22Rv1 (cell line): ENCODE results near the gene PPM1H.

Experiments
- ZFX ChIP-seq: fragments of 450-650 bp; IDR thresholded peaks from 2 replicates; pipeline ENCODE4 v1.6.1; 2017; ENCODE audit warnings: antibody characterized with exemption, borderline replicate concordance
- TF ChIP-seq, protein P1 (sequence below): fragments of 450-650 bp; IDR thresholded peaks from 2 replicates; pipeline ENCODE4 v1.5.1; 2017; ENCODE audit warnings: mild to moderate bottlenecking

DNA sequence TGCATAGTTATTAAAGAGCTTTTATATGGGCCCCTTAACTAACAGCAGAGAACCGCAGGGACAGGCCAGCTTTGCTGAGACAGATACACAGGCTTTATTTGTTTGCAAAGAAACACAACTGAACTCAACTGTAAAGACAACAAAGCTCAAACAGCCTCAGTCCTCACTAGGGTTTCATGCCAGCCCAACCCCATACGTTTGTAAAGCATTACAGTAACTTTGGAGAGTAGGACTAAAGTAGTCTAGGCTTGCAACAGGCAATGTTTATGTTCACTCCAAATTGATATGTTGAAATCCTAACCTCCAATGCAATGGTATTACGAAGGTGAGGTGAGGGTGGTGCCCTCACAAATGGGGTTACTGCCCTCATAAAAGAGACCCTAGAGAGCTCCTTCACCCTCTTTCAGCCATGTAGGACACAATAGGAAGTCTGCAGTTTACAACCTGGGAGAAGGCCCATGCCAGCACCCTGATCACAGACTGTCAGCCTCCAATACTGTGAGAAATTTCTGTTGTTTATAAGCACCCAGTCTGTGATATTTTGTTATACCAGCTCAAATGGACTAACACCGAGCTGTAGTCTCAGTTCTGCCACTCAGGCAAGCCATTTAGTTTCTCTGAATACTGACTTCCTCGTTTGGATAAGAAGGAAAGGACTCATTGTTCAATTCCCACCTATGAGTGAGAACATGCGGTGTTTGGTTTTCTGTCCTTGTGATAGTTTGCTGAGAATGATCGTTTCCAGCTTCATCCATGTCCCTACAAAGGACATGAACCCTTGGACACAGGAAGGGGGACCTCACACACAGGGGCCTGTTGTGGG, 35.2 kb downstream of the PPM1H start:
- TF ChIP-seq, protein P1, sequence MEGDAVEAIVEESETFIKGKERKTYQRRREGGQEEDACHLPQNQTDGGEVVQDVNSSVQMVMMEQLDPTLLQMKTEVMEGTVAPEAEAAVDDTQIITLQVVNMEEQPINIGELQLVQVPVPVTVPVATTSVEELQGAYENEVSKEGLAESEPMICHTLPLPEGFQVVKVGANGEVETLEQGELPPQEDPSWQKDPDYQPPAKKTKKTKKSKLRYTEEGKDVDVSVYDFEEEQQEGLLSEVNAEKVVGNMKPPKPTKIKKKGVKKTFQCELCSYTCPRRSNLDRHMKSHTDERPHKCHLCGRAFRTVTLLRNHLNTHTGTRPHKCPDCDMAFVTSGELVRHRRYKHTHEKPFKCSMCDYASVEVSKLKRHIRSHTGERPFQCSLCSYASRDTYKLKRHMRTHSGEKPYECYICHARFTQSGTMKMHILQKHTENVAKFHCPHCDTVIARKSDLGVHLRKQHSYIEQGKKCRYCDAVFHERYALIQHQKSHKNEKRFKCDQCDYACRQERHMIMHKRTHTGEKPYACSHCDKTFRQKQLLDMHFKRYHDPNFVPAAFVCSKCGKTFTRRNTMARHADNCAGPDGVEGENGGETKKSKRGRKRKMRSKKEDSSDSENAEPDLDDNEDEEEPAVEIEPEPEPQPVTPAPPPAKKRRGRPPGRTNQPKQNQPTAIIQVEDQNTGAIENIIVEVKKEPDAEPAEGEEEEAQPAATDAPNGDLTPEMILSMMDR = no peak
- TF ChIP-seq ZFX = no peak
